Body of pancreas (tissue), 4 donors: ENCODE data around the gene ABCD1.

Experiments
- POLR2A ChIP-seq, 3 donors: fragments of 450-650 bp; IDR thresholded peaks; one replicate each; pipeline ENCODE4 v1.6.1; 2016; ENCODE audit warnings: antibody characterized with exemption in 3 of 3, mild to moderate bottlenecking in 2 of 3
- TF ChIP-seq, protein P1 (sequence below), 7 experiments: fragments of 450-650 bp in 4 of 7; fragments of 200-600 bp in 3 of 7; sonication (generic) in 3 of 7; IDR thresholded peaks; one replicate each; pipeline ENCODE4 v1.5.1; 2016 to 2019; ENCODE audit warnings: antibody characterized with exemption in 7 of 7

DNA sequence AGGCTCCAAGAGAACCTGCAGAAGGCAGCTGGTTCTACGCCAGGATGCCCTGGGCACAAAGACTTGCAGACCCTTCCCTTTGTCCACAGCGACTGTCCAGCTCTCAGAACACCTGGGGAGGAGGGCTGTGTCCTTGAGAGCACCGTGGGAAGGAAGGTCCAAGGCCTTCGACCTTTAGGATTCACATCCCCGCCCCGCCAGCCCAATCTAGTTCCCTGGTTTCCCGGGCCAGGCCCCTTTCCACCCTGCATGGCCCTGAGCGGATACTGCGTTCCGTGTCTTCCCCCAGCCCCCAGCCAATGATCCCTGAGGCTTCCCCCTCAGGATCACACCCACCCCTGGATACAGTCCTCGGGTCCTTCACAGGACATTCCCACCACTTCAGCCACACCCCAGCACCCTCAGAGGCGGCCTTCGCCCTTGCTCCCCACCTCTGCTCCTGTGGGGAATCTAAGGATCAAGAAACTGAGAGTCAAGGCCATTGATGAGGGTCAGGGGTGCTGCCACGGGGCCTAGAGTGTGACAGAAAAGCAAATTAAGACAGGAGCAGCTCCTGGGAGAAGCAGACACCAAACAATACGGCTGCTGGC, 9.1 kb downstream of the ABCD1 start:
- TF ChIP-seq, protein P1, sequence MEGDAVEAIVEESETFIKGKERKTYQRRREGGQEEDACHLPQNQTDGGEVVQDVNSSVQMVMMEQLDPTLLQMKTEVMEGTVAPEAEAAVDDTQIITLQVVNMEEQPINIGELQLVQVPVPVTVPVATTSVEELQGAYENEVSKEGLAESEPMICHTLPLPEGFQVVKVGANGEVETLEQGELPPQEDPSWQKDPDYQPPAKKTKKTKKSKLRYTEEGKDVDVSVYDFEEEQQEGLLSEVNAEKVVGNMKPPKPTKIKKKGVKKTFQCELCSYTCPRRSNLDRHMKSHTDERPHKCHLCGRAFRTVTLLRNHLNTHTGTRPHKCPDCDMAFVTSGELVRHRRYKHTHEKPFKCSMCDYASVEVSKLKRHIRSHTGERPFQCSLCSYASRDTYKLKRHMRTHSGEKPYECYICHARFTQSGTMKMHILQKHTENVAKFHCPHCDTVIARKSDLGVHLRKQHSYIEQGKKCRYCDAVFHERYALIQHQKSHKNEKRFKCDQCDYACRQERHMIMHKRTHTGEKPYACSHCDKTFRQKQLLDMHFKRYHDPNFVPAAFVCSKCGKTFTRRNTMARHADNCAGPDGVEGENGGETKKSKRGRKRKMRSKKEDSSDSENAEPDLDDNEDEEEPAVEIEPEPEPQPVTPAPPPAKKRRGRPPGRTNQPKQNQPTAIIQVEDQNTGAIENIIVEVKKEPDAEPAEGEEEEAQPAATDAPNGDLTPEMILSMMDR (IDR thresholded peaks at IDR 0.05) = no peak
- TF ChIP-seq POLR2A (IDR thresholded peaks at IDR 0.05) = no peak
